Coronary artery (tissue), 2 donors: ENCODE data around the gene FAXDC2.

Experiments used
- DNase-seq: peaks from one replicate; pipeline ENCODE4 v3.0.0-alpha.2; 2017; ENCODE audit warnings: low spot score
- H3K27ac ChIP-seq, 2 donors: fragments of 200-600 bp; sonication (generic); one replicate each; pipeline ENCODE4 v1.5.1; 2016 to 2019
- H3K4me3 ChIP-seq: fragments of 200-600 bp; sonication (generic); 2 replicates; pipeline ENCODE4 v1.5.1; 2016; ENCODE audit warnings: mild to moderate bottlenecking, moderate library complexity
- TF ChIP-seq, protein P1 (sequence below): fragments of 200-600 bp; sonication (generic); IDR thresholded peaks from one replicate; pipeline ENCODE4 v1.5.1; 2019; ENCODE audit warnings: antibody characterized with exemption

Gene FAXDC2

DNA sequence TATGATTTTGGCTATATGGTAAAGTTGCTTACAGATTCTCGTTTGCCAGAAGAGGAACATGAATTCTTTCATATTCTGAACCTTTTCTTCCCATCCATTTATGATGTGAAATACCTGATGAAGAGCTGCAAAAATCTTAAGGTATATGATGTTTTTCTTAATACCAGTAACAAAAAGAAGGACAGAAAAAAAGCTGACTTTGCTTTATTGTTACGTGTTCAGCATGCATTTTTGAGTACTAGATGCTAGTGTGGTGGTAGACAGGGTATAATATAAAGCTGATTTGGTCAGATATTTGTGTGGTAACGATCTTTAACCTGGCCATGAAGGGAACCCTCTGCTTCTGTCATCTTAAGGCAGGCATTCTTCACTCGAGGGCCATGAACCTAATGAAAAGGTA, 21.3 kb upstream of the FAXDC2 start:
- Histone ChIP-seq H3K27ac (peak overlapping the region in 1 of 2 donors; percentile 75), H3K4me3 (no peak overlapping the region)
- DNase-seq: no peak
- TF ChIP-seq, protein P1, sequence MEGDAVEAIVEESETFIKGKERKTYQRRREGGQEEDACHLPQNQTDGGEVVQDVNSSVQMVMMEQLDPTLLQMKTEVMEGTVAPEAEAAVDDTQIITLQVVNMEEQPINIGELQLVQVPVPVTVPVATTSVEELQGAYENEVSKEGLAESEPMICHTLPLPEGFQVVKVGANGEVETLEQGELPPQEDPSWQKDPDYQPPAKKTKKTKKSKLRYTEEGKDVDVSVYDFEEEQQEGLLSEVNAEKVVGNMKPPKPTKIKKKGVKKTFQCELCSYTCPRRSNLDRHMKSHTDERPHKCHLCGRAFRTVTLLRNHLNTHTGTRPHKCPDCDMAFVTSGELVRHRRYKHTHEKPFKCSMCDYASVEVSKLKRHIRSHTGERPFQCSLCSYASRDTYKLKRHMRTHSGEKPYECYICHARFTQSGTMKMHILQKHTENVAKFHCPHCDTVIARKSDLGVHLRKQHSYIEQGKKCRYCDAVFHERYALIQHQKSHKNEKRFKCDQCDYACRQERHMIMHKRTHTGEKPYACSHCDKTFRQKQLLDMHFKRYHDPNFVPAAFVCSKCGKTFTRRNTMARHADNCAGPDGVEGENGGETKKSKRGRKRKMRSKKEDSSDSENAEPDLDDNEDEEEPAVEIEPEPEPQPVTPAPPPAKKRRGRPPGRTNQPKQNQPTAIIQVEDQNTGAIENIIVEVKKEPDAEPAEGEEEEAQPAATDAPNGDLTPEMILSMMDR: no peak

DNA sequence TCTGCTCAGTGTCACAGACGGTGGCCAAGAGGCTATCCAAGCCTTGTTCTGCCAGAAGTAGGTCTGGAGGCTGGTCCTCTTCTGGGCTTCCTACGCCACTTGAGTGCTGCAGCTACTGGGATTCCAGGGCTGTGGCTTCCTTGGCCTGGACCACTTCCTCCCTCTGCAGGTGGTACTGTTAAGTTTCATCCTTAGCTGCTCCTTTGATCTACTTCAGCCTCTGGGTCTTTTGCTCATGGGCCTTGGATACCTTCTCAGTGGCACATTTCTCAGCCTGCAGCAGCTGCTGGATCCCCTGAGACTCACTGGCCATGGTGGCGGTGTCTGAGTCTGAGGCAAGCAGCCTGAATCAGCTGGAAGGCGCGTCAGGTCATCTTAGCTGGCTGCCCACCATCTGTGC, 18.3 kb upstream of the FAXDC2 start:
- Histone ChIP-seq H3K4me3 (no peak overlapping the region), H3K27ac (peak overlapping the region in 1 of 2 donors; percentile 21)
- TF ChIP-seq, protein P1: no peak
- no peak for DNase-seq

DNA sequence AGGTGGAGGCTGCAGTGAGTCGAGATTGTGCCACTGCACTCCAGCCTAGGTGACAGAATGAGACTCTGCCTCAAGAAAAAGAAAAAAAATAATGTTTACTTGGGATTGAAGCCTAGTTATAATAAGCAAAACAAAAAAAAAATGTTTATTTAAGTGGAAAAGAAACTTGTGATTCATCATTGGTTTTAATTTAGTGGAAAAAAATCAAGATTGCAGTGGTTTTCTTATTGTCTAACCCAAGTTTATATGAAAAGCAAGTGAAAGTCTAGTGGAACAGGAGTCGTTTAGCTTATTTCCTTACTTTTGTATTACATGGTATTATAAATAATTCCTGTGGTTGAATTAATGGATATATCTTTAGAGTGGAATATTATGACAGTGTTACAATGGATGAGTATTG, 16.4 kb upstream of the FAXDC2 start:
- H3K27ac ChIP-seq: no peak overlapping the region
- no peak for DNase-seq
- no peak overlapping the region for H3K4me3 ChIP-seq
- TF ChIP-seq, protein P1: no peak

DNA sequence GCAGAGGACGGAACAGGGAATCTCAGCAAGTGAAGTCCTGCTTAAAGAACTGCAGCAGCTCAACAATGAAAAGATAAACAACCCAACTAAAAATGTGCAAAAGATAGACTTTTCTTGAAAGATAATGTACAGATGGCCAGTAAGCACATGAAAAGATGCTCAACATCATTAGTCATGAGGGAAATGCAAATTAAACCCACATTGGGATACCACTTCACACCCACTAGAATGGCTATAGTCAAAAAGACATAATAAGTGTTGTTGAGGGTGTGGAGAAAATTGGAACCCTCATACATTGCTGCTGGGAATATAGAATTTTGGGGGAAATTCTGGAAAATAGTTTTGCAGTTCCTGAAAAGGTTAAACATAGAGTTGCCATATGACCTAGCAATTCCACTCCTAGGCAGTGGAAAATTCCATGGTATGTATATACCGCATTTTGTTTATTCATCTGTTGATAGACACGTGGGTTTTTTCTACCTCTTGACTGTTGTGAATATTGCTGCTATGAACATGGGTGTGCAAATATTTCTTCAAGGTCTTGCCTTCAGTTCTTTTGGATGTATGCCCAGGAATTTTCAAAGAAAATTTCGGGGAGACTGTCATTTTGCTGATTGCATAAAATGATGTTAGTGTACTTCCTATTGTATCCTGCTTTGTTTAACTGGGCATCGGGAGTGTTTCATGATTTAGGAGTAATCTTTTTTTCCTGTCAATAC, 15.2 kb upstream of the FAXDC2 start:
- Histone ChIP-seq H3K27ac (no peak overlapping the region), H3K4me3 (no peak overlapping the region)
- TF ChIP-seq, protein P1: no peak
- DNase-seq: no peak

DNA sequence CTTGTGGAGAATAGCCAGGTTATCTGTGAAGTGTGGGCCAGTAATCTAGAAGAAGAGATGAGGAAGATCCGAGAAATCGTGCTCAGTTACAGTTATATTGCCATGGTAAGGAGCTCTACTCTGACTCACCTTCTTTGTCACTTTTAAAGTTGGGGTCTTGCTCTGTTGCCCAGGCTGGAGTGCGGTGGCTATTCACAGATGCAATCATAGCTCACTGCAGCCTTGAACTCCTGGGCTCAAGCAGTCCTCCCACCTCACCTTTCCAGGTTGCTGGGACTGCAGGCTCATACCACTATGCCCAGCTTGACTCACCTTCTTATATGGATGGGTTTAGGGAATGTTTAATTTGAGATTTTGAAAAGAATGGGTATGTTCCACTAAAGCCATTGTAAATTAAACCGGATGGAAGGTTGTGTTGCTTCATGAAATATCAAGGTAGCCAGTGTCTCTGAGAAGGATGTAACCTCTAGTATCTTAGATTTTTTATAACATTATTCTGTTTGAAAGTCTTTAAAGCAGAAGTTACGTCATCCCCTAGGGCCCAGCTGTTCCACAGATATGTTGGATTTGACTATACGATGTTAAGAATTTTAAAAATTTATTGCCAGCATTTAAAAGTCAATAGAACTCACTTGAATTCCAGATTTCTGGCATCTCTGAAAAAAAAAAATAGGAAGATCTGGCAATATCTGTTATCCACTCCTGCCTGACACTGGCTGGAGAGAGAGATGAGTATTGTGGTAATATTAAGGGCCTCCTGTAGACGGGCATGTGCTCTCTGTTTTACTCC, 13.1 kb upstream of the FAXDC2 start:
- no peak for DNase-seq
- Histone ChIP-seq H3K4me3 (no peak overlapping the region), H3K27ac (no peak overlapping the region)
- TF ChIP-seq, protein P1: no peak

DNA sequence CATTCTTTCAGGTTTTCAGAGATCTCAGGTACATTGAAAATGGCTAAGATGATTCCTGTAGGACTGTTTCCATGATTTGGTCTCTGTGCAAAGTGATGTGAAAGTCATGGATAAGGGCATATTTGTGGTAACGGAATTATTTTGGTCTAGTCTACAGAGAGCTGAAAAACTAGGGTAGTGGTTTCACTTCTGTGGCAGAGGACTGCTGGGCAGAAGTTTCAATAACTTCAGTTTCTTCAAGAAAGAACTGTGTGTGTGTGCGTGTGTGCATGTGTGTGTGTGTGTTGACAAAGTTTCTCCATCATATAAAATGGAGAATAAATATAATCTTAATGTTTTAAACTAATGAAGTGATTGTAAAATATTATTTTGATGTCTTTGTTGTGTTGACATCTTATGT, 12.4 kb upstream of the FAXDC2 start:
- DNase-seq: no peak
- TF ChIP-seq, protein P1: no peak
- no peak overlapping the region for H3K27ac ChIP-seq
- no peak overlapping the region for H3K4me3 ChIP-seq

DNA sequence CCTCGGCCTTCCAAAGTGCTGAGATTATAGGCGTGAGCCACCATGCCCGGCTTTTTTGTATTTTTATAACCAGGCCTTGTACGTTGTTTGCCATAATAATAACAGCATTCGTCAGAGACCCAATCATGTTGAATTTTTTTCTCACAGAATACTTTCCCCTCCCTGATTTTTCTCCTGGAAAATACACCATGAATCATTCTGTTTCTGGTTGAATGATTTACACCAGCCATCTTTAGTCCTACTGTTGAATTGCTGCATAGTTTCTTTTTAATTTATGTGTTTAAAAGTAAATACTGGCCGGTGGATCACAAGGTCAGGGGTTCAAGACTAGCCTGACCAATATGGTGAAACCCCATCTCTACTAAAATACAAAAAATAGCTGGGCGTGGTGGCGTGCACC, 11.5 kb upstream of the FAXDC2 start:
- TF ChIP-seq, protein P1: no peak
- H3K27ac ChIP-seq: no peak overlapping the region
- H3K4me3 ChIP-seq: no peak overlapping the region
- DNase-seq: no peak
